PC-9 (cell line): ENCODE data around the gene MEGF8. TPM values are rescaled to one million over a fixed set of nuclear protein-coding genes. Genes with fewer than 3 reads are reported as not detected.

Experiments used
- BruUV-seq: library from RNA; stranded (reverse); fragments of 400-500 nt; replicated peaks from 2 replicates; lab custom pipeline; 2021; lab: Mats Ljungman, UMichigan
- CTCF ChIA-PET: fragments of 300-600 bp; sonication (Branson Sonifier 250); formaldehyde crosslinking; loops from one replicate; lab custom pipeline; 2022; ENCODE audit warnings: antibody characterized with exemption; lab: Charles Lee
- POLR2A ChIA-PET: fragments of 300-600 bp; sonication (Branson Sonifier 250); formaldehyde crosslinking; loops from one replicate; lab custom pipeline; 2022; ENCODE audit warnings: antibody characterized with exemption; ENCODE audit not compliant: unreplicated experiment; lab: Charles Lee
- DNase-seq, 2 experiments: peaks; one replicate each; pipeline versions ENCODE4 v3.0.0 to v3.0.0-alpha.2; 2015 to 2022; ENCODE audit warnings: mixed read lengths in 1 of 2
- H2AFZ ChIP-seq: fragments of 200-600 bp; sonication (generic); 2 replicates; pipeline ENCODE4 v1.8.1; 2017; ENCODE audit warnings: antibody characterized with exemption
- H3F3A ChIP-seq: fragments of 200-600 bp; sonication (generic); 2 replicates; pipeline ENCODE4 v1.8.1; 2017; ENCODE audit warnings: antibody characterized with exemption, mild to moderate bottlenecking, low read depth; ENCODE audit not compliant: insufficient read depth
- H3K27ac ChIP-seq: fragments of 200-600 bp; sonication (generic); 2 replicates; pipeline ENCODE4 v1.6.1; 2016; ENCODE audit warnings: mixed run types
- H3K27me3 ChIP-seq: fragments of 200-600 bp; sonication (generic); 2 replicates; pipeline ENCODE4 v1.6.1; 2016; ENCODE audit warnings: low read depth, mixed run types; ENCODE audit not compliant: insufficient read depth
- H3K36me3 ChIP-seq: fragments of 200-600 bp; sonication (generic); 2 replicates; pipeline ENCODE4 v1.6.1; 2016; ENCODE audit warnings: low read depth, mixed run types
- H3K4me1 ChIP-seq: fragments of 200-600 bp; sonication (generic); replicated peaks from 2 replicates; pipeline ENCODE4 v1.6.1; 2016; ENCODE audit warnings: mixed run types; ENCODE audit not compliant: insufficient read depth
- H3K4me2 ChIP-seq: fragments of 200-600 bp; sonication (generic); 2 replicates; pipeline ENCODE4 v1.6.1; 2017; ENCODE audit warnings: mixed run types
- H3K4me3 ChIP-seq: fragments of 200-600 bp; sonication (generic); 2 replicates; pipeline ENCODE4 v1.6.1; 2016; ENCODE audit warnings: mixed run types
- H3K79me2 ChIP-seq: fragments of 200-600 bp; sonication (generic); 2 replicates; pipeline ENCODE4 v1.6.1; 2017; ENCODE audit warnings: low read depth, mixed run types
- H3K9me2 ChIP-seq: fragments of 200-600 bp; sonication (generic); 2 replicates; pipeline ENCODE4 v1.8.1; 2017; ENCODE audit warnings: mild to moderate bottlenecking; ENCODE audit not compliant: insufficient read depth
- H3K9me3 ChIP-seq: fragments of 200-600 bp; sonication (generic); 2 replicates; pipeline ENCODE4 v1.8.1; 2016; ENCODE audit warnings: low read depth; ENCODE audit not compliant: insufficient read depth
- H4K20me1 ChIP-seq: fragments of 200-600 bp; sonication (generic); 2 replicates; pipeline ENCODE4 v1.8.1; 2017; ENCODE audit not compliant: insufficient read depth
- EZH2 ChIP-seq: fragments of 200-600 bp; sonication (generic); IDR thresholded peaks from 2 replicates; pipeline ENCODE4 v1.8.0; 2017; ENCODE audit warnings: antibody characterized with exemption, low read depth
- intact Hi-C: fragments of 100-400 bp; cut with micrococcal nuclease; formaldehyde crosslinking; loops from one replicate; pipeline ENCODE4 v1.10.0; 2022; ENCODE audit not compliant: unreplicated experiment
- total RNA-seq: library from RNA; stranded (reverse); gene quantifications from 2 replicates; pipeline ENCODE4 v1.2.3, GENCODE V29; 2021
- TF ChIP-seq, protein P1 (sequence below): fragments of 200-600 bp; sonication (generic); conservative IDR thresholded peaks from 2 replicates; pipeline ENCODE4 v1.6.1; 2017; ENCODE audit warnings: mixed run types, antibody characterized with exemption, mild to moderate bottlenecking, moderate library complexity

MEGF8 gene
- total RNA-seq, 1 experiment from 2014 or later = 40.6 TPM

- H2AFZ ChIP-seq = 0 out of 2 replicates have a peak overlapping the region, but pooled peaks have one; percentile 50
- peak overlapping the region; percentile 92 for H3K4me2 ChIP-seq
- H3K9me3 ChIP-seq = no peaks in the 10 kb centered on the region
- intact Hi-C loops = loop anchor here (2.0 kb wide), 1 partner anchor 60 kb away; the partner anchor contains the start of gene GSK3A
- DNase-seq = no peak
- H4K20me1 ChIP-seq = no peaks in the 10 kb centered on the region
- H3K4me1 ChIP-seq = peaks cover 7% of the 10 kb centered on the region; the same call in 1 of the 2 replicates
- peaks cover 5% of the 10 kb centered on the region; the same call in 1 of the 2 replicates for H3F3A ChIP-seq
- H3K27me3 ChIP-seq = no peaks in the 10 kb centered on the region
- no peak overlapping the region for H3K27ac ChIP-seq
- ChIA-PET CTCF (interaction anchor here (0.6 kb wide), 1 partner anchor 44 kb away, joined by 3 read pairs; no protein-coding TSS in a partner anchor), POLR2A (no interaction called here)
- BruUV-seq = no TSS peak
- peak overlapping the region; percentile 38; the same call in 1 of the 2 replicates for H3K4me3 ChIP-seq
- no peaks in the 10 kb centered on the region for H3K36me3 ChIP-seq
- TF ChIP-seq, protein P1, sequence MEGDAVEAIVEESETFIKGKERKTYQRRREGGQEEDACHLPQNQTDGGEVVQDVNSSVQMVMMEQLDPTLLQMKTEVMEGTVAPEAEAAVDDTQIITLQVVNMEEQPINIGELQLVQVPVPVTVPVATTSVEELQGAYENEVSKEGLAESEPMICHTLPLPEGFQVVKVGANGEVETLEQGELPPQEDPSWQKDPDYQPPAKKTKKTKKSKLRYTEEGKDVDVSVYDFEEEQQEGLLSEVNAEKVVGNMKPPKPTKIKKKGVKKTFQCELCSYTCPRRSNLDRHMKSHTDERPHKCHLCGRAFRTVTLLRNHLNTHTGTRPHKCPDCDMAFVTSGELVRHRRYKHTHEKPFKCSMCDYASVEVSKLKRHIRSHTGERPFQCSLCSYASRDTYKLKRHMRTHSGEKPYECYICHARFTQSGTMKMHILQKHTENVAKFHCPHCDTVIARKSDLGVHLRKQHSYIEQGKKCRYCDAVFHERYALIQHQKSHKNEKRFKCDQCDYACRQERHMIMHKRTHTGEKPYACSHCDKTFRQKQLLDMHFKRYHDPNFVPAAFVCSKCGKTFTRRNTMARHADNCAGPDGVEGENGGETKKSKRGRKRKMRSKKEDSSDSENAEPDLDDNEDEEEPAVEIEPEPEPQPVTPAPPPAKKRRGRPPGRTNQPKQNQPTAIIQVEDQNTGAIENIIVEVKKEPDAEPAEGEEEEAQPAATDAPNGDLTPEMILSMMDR = no peak
- TF ChIP-seq EZH2 = no peak
- H3K79me2 ChIP-seq = peaks cover 12% of the 10 kb centered on the region
- no peaks in the 10 kb centered on the region for H3K9me2 ChIP-seq
Observed at GRCh38 chr19:42303101-42303464, 22.4 kb upstream of the MEGF8 start.

- intact Hi-C loops = loop anchor here (2.0 kb wide), 1 partner anchor 61 kb away; the partner anchor contains the start of gene GSK3A
- BruUV-seq = no TSS peak
- POLR2A ChIA-PET = no interaction called here
Observed at GRCh38 chr19:42303876-42304275, 21.6 kb upstream of the MEGF8 start.

GRCh38 chr19:42306646-42307045, 18.8 kb upstream of the MEGF8 start:
- H3K36me3 ChIP-seq = no peaks in the 10 kb centered on the region
- H3K9me3 ChIP-seq = no peaks in the 10 kb centered on the region
- H3K9me2 ChIP-seq = no peaks in the 10 kb centered on the region
- H3K27ac ChIP-seq = no peak overlapping the region
- no peak overlapping the region for H3K4me2 ChIP-seq
- CTCF ChIA-PET = no interaction called here
- POLR2A ChIA-PET = no interaction called here
- peaks cover 2% of the 10 kb centered on the region for H3K79me2 ChIP-seq
- TF ChIP-seq, protein P1 = no peak
- no peak for TF ChIP-seq EZH2
- H3K27me3 ChIP-seq = no peaks in the 10 kb centered on the region
- no peak overlapping the region for H3K4me3 ChIP-seq
- no peak overlapping the region for H2AFZ ChIP-seq
- no peak for DNase-seq
- peaks cover under 1% of the 10 kb centered on the region; the same call in 1 of the 2 replicates for H3K4me1 ChIP-seq
- no TSS peak for BruUV-seq
- intact Hi-C loops = no loop called here
- H3F3A ChIP-seq = peaks cover 8% of the 10 kb centered on the region; the same call in 1 of the 2 replicates
- no peaks in the 10 kb centered on the region for H4K20me1 ChIP-seq

More at GRCh38 chr19:42303876-42304275, 21.6 kb upstream of the MEGF8 start:
- Histone ChIP-seq H2AFZ (no peak overlapping the region), H3K36me3 (no peaks in the 10 kb centered on the region), H3K79me2 (peaks cover 12% of the 10 kb centered on the region), H3K4me1 (peaks cover 7% of the 10 kb centered on the region; the same call in 1 of the 2 replicates), H3K27ac (no peak overlapping the region), H4K20me1 (no peaks in the 10 kb centered on the region), H3K27me3 (no peaks in the 10 kb centered on the region), H3K4me2 (no peak overlapping the region), H3K9me3 (no peaks in the 10 kb centered on the region), H3K9me2 (no peaks in the 10 kb centered on the region), H3K4me3 (no peak overlapping the region), H3F3A (peaks cover 8% of the 10 kb centered on the region; the same call in 1 of the 2 replicates)
- no peak for DNase-seq
- TF ChIP-seq EZH2 = no peak
- TF ChIP-seq, protein P1 = no peak
- CTCF ChIA-PET = interaction anchor here (0.6 kb wide), 2 partner anchors 119 to 155 kb away, joined by 5 to 14 read pairs; no protein-coding TSS in a partner anchor
